SJSA1 (cell line): Measurements from ENCODE around the gene GREB1. TPM values are rescaled to one million over a fixed set of nuclear protein-coding genes. Genes with fewer than 3 reads are reported as not detected.

ENCODE experiments used
- DNase-seq, 2 experiments: peaks; one replicate each; pipeline ENCODE4 v3.0.0-alpha.2; 2015 to 2020; ENCODE audit warnings: low spot score in 2 of 2, low read depth in 1 of 2
- H3K27ac ChIP-seq: fragments of 250-450 bp; sonication (Bioruptor Pico); 2 replicates; pipeline ENCODE4 v1.5.1; 2020; ENCODE audit warnings: mild to moderate bottlenecking, moderate library complexity
- H3K27me3 ChIP-seq: fragments of 250-450 bp; sonication (Bioruptor Pico); replicated peaks from 2 replicates; pipeline ENCODE4 v1.5.1; 2020; ENCODE audit warnings: mild to moderate bottlenecking, moderate library complexity
- H3K36me3 ChIP-seq: fragments of 250-450 bp; sonication (Bioruptor Pico); 2 replicates; pipeline ENCODE4 v1.5.1; 2020; ENCODE audit warnings: mild to moderate bottlenecking
- H3K4me1 ChIP-seq: fragments of 250-450 bp; sonication (Bioruptor Pico); replicated peaks from 2 replicates; pipeline ENCODE4 v1.6.1; 2021; ENCODE audit warnings: mild to moderate bottlenecking
- H3K4me3 ChIP-seq: fragments of 250-450 bp; sonication (Bioruptor Pico); 2 replicates; pipeline ENCODE4 v1.5.1; 2020; ENCODE audit warnings: mild to moderate bottlenecking
- H3K9me3 ChIP-seq: fragments of 250-450 bp; sonication (Bioruptor Pico); replicated peaks from 2 replicates; pipeline ENCODE4 v1.5.1; 2020; ENCODE audit warnings: mild to moderate bottlenecking
- total RNA-seq: library from RNA; depleted of rRNA; stranded (reverse); fragments of >200 nt; shearing (Covaris generic); gene quantifications from 2 replicates; pipeline ENCODE4 v1.2.3, GENCODE V29; 2014

Gene GREB1
- total RNA-seq, 1 experiment from 2014 or later: not detected

GRCh38 chr2:11564816-11565567 lies 31.1 kb downstream of the GREB1 start:
- no peak for DNase-seq
- Histone ChIP-seq H3K9me3 (no peaks in the 10 kb centered on the region), H3K36me3 (no peaks in the 10 kb centered on the region), H3K4me1 (peaks cover 5% of the 10 kb centered on the region; the same call in 1 of the 2 replicates), H3K4me3 (no peak overlapping the region), H3K27ac (no peak overlapping the region), H3K27me3 (no peaks in the 10 kb centered on the region)

GRCh38 chr2:11566383-11566782 lies 32.5 kb downstream of the GREB1 start:
- Histone ChIP-seq H3K27ac (no peak overlapping the region), H3K4me3 (no peak overlapping the region), H3K36me3 (no peaks in the 10 kb centered on the region), H3K27me3 (no peaks in the 10 kb centered on the region), H3K9me3 (no peaks in the 10 kb centered on the region), H3K4me1 (peaks cover 5% of the 10 kb centered on the region; the same call in 1 of the 2 replicates)
- no peak for DNase-seq

GRCh38 chr2:11567631-11568031 lies 33.8 kb downstream of the GREB1 start:
- Histone ChIP-seq H3K36me3 (no peaks in the 10 kb centered on the region), H3K27me3 (no peaks in the 10 kb centered on the region), H3K9me3 (no peaks in the 10 kb centered on the region), H3K4me3 (no peak overlapping the region), H3K27ac (no peak overlapping the region), H3K4me1 (peaks cover 6% of the 10 kb centered on the region)
- no peak for DNase-seq

- DNase-seq: no peak
- Histone ChIP-seq H3K27ac (no peak overlapping the region), H3K4me3 (no peak overlapping the region), H3K9me3 (no peaks in the 10 kb centered on the region), H3K27me3 (no peaks in the 10 kb centered on the region), H3K4me1 (peaks cover 12% of the 10 kb centered on the region), H3K36me3 (no peaks in the 10 kb centered on the region)
Observed at GRCh38 chr2:11568436-11568835, 34.6 kb downstream of the GREB1 start.

- no peak for DNase-seq
- no peaks in the 10 kb centered on the region for H3K9me3 ChIP-seq
- H3K27ac ChIP-seq: no peak overlapping the region
- H3K36me3 ChIP-seq: no peaks in the 10 kb centered on the region
- no peaks in the 10 kb centered on the region for H3K27me3 ChIP-seq
- H3K4me1 ChIP-seq: peaks cover 20% of the 10 kb centered on the region
- no peak overlapping the region for H3K4me3 ChIP-seq
Observed at GRCh38 chr2:11569636-11570035, 35.8 kb downstream of the GREB1 start.

GRCh38 chr2:11571170-11571569 lies 37.3 kb downstream of the GREB1 start:
- H3K9me3 ChIP-seq: no peaks in the 10 kb centered on the region
- no peak for DNase-seq
- H3K4me1 ChIP-seq: peaks cover 20% of the 10 kb centered on the region
- no peak overlapping the region for H3K4me3 ChIP-seq
- H3K27me3 ChIP-seq: no peaks in the 10 kb centered on the region
- H3K36me3 ChIP-seq: no peaks in the 10 kb centered on the region
- H3K27ac ChIP-seq: no peak overlapping the region

GRCh38 chr2:11572996-11573395 lies 39.2 kb downstream of the GREB1 start:
- no peaks in the 10 kb centered on the region for H3K27me3 ChIP-seq
- DNase-seq: no peak
- H3K9me3 ChIP-seq: no peaks in the 10 kb centered on the region
- no peak overlapping the region for H3K4me3 ChIP-seq
- H3K27ac ChIP-seq: peak overlapping the region; percentile 51
- H3K36me3 ChIP-seq: no peaks in the 10 kb centered on the region
- peaks cover 20% of the 10 kb centered on the region for H3K4me1 ChIP-seq

GRCh38 chr2:11573418-11574175 lies 39.8 kb downstream of the GREB1 start:
- H3K27me3 ChIP-seq: no peaks in the 10 kb centered on the region

GRCh38 chr2:11574176-11575046 lies 40.6 kb downstream of the GREB1 start:
- no peaks in the 10 kb centered on the region for H3K36me3 ChIP-seq
- H3K4me3 ChIP-seq: no peak overlapping the region
- H3K4me1 ChIP-seq: peaks cover 20% of the 10 kb centered on the region
- peak overlapping the region; percentile 55 for H3K27ac ChIP-seq
- no peak for DNase-seq
- no peaks in the 10 kb centered on the region for H3K27me3 ChIP-seq
- no peaks in the 10 kb centered on the region for H3K9me3 ChIP-seq

More at GRCh38 chr2:11573418-11574175, 39.8 kb downstream of the GREB1 start:
- DNase-seq: peak; percentile 72 to 76
- Histone ChIP-seq H3K36me3 (no peaks in the 10 kb centered on the region), H3K9me3 (no peaks in the 10 kb centered on the region), H3K4me1 (peaks cover 20% of the 10 kb centered on the region), H3K27ac (peak overlapping the region; percentile 55), H3K4me3 (no peak overlapping the region)

- no peak for DNase-seq
- no peak overlapping the region for H3K27ac ChIP-seq
- H3K27me3 ChIP-seq: no peaks in the 10 kb centered on the region
- no peaks in the 10 kb centered on the region for H3K36me3 ChIP-seq
- no peaks in the 10 kb centered on the region for H3K9me3 ChIP-seq
- no peak overlapping the region for H3K4me3 ChIP-seq
- H3K4me1 ChIP-seq: peaks cover 20% of the 10 kb centered on the region
Observed at GRCh38 chr2:11576398-11576797, 42.6 kb downstream of the GREB1 start.

GRCh38 chr2:11577101-11577883 lies 43.4 kb downstream of the GREB1 start:
- Histone ChIP-seq H3K9me3 (no peaks in the 10 kb centered on the region), H3K4me3 (no peak overlapping the region), H3K4me1 (peaks cover 21% of the 10 kb centered on the region), H3K27me3 (no peaks in the 10 kb centered on the region), H3K27ac (no peak overlapping the region), H3K36me3 (no peaks in the 10 kb centered on the region)
- DNase-seq: no peak

GRCh38 chr2:11578081-11578948 lies 44.5 kb downstream of the GREB1 start:
- H3K4me1 ChIP-seq: peaks cover 23% of the 10 kb centered on the region
- H3K9me3 ChIP-seq: no peaks in the 10 kb centered on the region
- DNase-seq: no peak
- H3K27me3 ChIP-seq: no peaks in the 10 kb centered on the region
- H3K27ac ChIP-seq: no peak overlapping the region
- no peak overlapping the region for H3K4me3 ChIP-seq
- no peaks in the 10 kb centered on the region for H3K36me3 ChIP-seq
